Measurements from ENCODE around the gene PLA2G4B.

GRCh38 chr15:41869770-41870688 is 31.4 kb downstream of the PLA2G4B start:
- no peak for TF ChIP-seq CTCF (IDR thresholded peaks at IDR 0.05)
- TF ChIP-seq EP300 (IDR thresholded peaks at IDR 0.05) = no peak
- no peak for TF ChIP-seq POLR2A (IDR thresholded peaks at IDR 0.05)
- TF ChIP-seq POLR2AphosphoS5 (IDR thresholded peaks at IDR 0.05) = no peak

Measured in sigmoid colon (tissue), 4 donors.